GF-D8 (cell line): Measurements from ENCODE around the gene KRT32.
"Not testable (repeated sequence)": the region's sequence is repeated elsewhere in the genome, so short reads cannot be mapped to it uniquely, and the experiment has no call there.

Source experiments
- DNase-seq: peaks from one replicate; lab custom pipeline; 2025; lab: John Stamatoyannopoulos, UW

The KRT32 gene

GRCh38 chr17:41464173-41464572 lies 3.0 kb downstream of the KRT32 start:
- no peak for DNase-seq

DNA sequence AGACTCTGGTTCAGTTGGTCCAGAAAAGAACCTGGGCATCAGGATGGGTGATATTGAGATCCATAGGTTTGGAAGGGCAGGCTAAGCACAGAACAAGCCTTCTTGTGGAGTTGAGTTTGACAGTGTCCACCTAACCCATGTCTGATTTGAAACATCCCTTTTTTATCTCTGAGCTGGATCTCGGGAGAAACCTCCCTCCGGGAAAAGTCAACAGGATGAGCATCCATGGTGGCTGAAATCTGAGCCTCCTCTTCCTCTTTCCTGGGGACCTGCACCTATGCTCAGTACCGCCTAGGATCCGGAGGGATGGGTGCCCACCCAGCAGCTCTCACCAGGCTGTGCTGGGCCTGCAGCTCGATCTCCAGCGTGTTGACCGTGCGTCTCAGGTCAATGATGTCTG lies 3.4 kb downstream of the KRT32 start:
- no peak for DNase-seq

DNA sequence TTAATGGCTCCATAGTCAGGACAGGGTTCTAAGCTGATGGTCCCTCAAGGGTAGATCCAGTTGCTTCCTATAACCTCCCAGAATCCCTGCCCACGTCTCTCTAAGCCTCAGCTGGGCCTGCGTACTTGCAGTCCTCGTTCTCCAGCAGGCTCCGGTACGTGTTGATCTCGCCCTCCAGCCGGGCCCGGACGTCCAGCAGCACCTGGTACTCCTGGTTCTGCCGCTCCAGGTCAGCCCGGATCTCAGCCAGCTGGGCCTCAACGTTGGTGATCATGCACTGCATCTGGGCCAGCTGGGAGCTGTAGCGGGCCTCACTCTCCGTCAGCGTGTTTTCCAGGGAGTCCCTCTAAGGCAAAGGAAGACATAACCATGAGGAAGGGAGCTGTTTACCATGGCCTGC lies 4.5 kb downstream of the KRT32 start:
- DNase-seq, result no peak

DNA sequence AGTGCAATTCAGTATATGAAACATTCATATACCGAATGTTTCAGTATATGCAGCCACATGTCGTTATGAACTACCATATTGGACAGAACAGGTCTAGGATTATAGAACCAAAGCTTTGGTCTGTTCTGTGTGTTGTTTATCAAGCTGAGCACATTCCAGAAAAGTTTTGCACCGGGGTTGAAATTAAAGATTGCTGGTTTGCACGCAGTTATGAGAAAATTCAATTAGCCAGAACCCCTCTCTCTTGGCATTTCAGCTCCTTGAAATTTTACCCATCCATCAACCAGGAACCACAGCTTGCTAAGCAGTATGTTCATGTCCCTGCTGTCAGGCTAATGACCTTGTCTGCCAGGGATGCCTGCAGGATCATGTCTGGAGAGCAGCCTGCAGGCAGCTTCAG lies 9.5 kb downstream of the KRT32 start:
- DNase-seq, result no peak

DNA sequence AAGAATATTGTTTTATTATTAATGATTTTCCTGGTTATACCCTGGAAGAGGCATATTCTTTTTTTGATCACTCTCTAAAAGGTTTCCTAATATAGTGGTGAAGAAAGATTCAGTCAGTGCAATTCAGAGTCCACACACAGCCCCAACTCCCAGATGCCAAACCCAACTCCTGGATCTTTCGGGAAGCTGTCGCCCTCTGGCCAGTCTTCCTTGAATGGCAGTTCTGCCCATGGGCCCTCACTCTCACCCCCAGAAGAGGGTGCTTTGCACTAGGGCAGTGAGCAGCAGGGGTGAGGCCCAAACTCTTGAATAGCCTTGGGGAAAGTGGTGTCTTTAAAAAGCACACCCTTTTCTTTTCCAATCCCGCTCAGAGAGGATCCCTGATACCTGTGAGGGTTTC lies 11.0 kb downstream of the KRT32 start:
- no peak for DNase-seq

GRCh38 chr17:41455236-41455635 lies 11.9 kb downstream of the KRT32 start:
- no peak for DNase-seq

DNA sequence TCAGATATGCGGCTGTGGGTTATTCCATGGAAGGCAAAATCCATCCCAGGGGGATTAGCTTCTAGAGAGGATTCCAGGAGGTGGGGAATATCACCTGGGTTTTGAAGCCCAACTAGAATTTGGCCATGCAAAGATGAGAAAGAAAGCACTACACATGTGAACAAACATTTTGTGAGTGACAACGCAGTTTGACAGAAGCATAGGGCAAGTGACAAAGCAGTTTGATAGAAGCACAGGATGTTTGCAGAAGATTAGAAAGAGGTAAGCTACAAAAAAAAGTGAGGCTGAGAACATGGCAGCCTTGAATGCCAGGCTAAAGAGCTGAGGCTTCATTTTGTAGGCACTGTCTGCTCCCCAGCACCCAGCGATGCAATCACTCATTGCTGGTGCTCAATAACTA lies 14.1 kb downstream of the KRT32 start:
- no peak for DNase-seq

DNA sequence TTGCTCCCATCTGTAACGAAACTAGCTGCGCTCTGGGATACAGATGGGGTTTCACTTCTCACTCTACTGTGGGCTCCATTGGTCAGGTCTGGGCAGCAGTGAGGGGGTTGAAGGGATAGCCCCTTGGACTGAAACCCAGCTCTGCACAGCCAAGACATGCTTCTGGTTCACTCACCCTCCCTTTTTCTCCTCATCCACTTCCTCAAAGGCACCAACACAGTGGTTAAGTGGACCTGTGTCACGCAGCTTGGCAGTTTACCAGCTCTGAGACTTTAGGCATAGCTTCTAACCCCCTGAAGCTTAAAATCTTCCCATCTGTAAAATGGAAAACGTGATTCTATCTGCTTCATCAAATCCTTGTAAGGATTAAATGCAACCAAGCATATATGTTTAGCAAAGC lies 14.9 kb downstream of the KRT32 start:
- no peak for DNase-seq

DNA sequence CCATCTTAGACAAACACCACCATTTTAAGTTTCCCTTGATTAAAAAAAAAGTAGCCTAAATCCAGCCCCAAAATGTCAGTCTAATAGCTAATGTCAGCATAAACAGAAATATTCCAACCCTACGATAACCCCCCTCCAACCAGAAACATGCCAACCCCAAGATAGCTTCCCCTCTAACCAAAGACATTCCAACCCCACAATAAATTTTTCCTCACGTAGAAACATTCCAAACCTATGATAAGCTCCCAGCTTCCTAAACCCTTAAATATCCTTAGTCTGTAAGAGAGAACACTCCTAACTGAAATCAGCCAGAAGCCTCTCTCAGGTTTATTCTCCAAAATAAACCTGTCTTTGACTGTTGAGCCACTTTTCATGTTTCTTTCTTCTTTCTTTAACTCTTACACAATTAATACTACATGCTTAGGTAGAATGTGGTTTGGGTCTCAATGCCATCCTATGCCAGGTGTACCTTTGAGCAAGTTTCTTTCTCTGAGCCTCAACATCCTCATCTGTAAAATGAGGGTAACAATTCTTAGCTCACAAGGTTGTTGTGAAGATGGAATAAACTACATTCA lies 15.9 kb downstream of the KRT32 start:
- DNase-seq, result no peak

DNA sequence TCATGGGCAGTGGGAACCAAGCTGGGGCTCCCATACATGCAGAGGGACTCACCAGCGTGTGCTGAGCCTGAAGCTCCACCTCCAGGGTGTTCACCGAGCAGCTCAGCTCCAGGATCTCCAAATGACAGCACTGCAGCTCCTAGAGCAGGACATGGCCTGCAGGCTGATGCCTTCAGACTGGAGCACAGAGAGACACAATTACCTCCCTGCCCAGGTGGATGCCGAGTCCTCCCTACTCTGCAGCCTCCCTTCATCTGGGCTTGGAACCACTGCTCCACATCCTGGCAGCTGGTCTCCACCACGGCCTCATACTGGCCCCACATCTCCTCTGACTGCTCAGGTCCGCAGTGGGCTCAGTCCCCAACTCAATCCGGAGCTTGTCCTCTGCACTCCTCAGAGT lies 18.2 kb downstream of the KRT32 start:
- DNase-seq, result no peak

GRCh38 chr17:41448506-41448905 lies 18.7 kb downstream of the KRT32 start:
- DNase-seq, result no peak

DNA sequence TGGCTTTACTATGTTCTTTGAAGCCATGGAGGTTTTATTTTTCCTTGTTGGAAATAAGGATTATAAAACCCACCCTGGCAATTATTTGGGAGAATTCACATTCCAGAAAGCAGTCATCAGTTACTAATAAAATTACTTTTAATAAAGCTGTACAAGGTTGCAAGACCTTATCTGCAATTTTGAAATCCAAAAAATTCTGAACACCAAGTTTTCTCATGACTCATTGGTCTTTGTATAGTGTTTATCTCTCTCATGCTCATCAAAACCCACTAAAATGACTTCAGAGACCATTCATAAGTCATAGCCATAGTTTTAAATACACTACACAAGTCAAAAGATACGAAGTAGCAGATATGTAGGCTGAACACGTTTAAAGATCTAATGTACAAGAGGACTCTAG lies 20.4 kb downstream of the KRT32 start:
- no peak for DNase-seq

GRCh38 chr17:41444640-41445039 lies 22.5 kb downstream of the KRT32 start:
- DNase-seq, result no peak

DNA sequence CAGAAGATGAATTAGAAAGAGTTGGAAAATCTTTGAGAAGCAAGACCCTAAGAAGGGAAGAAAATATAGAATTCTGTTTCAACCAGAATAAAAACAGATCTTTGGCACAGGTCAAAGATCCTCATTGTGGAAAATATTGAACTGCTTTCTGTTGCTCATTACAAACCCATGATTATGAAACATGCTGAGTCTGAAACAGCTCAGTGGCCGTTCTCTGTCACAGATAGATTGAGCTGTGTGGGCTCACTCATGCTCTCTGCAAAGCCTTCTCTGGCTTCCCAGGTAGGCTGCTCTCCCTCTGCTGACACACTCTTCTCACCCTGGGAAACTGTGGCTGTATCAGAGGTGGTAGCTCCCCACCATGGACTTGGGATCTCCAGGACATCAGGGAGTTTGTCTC lies 23.0 kb downstream of the KRT32 start:
- DNase-seq, result no peak

GRCh38 chr17:41442739-41443138 lies 24.4 kb downstream of the KRT32 start:
- DNase-seq, result no peak

DNA sequence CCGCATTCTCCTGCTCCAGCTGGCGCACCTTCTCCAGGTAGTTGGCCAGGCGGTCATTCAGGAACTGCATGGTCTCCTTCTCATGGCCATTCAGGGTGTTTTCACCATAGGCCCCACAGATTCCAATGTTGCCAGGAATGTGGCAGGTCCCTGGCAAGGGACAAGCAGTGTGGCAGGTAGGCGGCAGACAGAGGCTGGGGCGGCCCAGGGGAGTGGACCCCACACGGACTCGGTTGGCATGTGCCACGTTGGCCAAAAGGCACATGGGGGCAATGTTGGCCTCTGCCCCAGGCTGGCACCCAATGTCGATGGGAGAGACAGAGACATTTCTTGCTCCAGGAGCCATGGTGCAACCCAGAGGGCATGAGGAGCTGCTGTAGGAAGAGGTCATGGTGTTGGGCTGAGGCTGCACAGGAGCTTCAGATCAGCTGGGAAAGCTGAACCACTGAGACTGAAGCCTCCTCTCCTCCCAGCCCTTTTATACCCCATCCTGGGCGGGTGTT lies 26.6 kb downstream of the KRT32 start, which contains the start of gene KRT38:
KRT38 (minus strand) TSS at position 453 of the 503 bp plus-strand sequence; CDS start at position 391, 62 bp downstream.
- no peak for DNase-seq

GRCh38 chr17:41439375-41439774 lies 27.8 kb downstream of the KRT32 start:
- no peak for DNase-seq

DNA sequence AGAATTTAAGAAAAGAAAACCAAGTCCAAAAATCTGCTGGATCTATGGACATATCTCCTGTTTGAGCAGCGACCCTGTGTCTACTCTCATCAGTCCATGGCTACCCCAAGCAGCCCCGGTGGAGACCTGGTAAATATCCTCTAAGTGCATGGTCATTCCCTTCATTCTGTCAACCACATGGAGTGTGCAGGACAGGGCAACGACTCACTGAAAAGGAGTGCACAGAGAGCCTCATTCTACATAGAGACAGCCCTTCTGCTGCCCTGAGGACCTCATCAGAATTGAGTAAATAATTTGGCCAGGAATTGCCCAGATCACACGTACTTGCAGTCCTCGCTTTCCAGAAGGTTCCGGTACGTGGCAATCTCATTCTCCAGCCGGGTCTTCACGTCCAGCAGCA lies 29.4 kb downstream of the KRT32 start:
- DNase-seq, result no peak

- DNase-seq, result no peak
Observed at GRCh38 chr17:41437254-41437653, 29.9 kb downstream of the KRT32 start.

GRCh38 chr17:41434415-41434814 lies 32.8 kb downstream of the KRT32 start:
- DNase-seq, result no peak

DNA sequence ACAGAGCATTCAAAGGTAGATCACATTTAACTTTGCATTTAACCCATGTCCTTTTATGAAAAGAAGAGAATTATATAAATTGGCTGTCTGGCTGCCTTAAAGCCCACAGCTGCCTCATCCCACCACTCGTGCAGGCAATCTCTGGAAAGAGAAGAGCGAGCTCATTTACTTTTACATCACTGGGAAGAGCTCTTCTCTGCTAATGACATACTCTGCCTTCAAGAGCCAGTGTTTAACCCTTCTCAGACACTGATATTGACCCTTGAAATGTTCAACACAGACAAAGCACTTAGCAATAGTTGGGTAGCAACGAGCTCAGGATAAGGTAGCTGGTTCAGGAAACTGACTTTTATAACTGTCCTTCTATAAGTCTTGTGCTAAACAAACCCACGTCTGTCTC lies 33.2 kb downstream of the KRT32 start:
- no peak for DNase-seq

- DNase-seq, result no peak
Observed at GRCh38 chr17:41433586-41433985, 33.6 kb downstream of the KRT32 start.

GRCh38 chr17:41430376-41430775 lies 36.8 kb downstream of the KRT32 start:
- not testable (repeated sequence) for DNase-seq

DNA sequence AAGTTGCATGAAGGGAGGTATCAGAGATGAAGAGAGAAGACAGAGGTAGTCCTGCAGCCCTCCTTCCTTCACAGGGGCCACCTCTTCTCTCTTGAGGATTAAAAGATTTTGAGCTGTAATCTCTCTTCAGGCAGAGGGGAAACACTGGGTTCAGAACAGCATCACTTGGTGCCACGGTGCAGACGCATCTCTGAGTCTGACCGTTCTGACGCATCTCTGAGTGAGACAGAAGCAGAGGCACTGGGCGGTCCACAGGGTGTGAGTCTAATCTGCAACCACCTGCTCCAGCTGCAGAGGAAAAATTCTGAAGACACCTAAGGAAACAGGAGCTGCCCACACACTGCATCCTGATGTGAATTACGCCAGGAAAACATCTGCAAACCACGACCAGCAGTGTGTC lies 37.5 kb downstream of the KRT32 start:
- DNase-seq, result no peak
